Uterus (tissue), 2 donors: Measurements from ENCODE around the gene UGT1A10.

ENCODE experiments used
- CTCF ChIP-seq, 4 experiments: fragments of 200-600 bp in 2 of 4; fragments of 450-650 bp in 2 of 4; sonication (generic) in 2 of 4; IDR thresholded peaks; one replicate each; pipeline ENCODE4 v1.5.1; 2016 to 2019; ENCODE audit warnings: antibody characterized with exemption in 4 of 4, mild to moderate bottlenecking in 2 of 4, moderate library complexity in 1 of 4
- POLR2A ChIP-seq, 2 donors: fragments of 450-650 bp; IDR thresholded peaks; one replicate each; pipeline ENCODE4 v1.6.1; 2016; ENCODE audit warnings: antibody characterized with exemption in 2 of 2, mild to moderate bottlenecking in 1 of 2, moderate library complexity in 1 of 2

- TF ChIP-seq CTCF (IDR thresholded peaks at IDR 0.05): no peak
- TF ChIP-seq POLR2A (IDR thresholded peaks at IDR 0.05): no peak
Observed at GRCh38 chr2:233597522-233597921, 38.7 kb upstream of the UGT1A10 start.
